Activated T-cell treated with anti-CD3 and anti-CD28 coated beads, Interleukin-2, amount 50 U/mL, for 24 hours (primary cell): ENCODE results near the gene ICE1.
A peak's percentile ranks its signal among the peaks of the same experiment; 100 is the strongest.
"Not testable (repeated sequence)": the region's sequence is repeated elsewhere in the genome, so short reads cannot be mapped to it uniquely, and the experiment has no call there.

Experiments
- DNase-seq: peaks from one replicate; pipeline ENCODE4 v3.0.0-alpha.2; 2020
- H3K27ac Mint-ChIP-seq: 2 replicates; pipeline ENCODE4 v1.8.0; 2020; ENCODE audit warnings: mild to moderate bottlenecking, mixed read lengths
- H3K27me3 Mint-ChIP-seq: 2 replicates; pipeline ENCODE4 v1.8.0; 2020; ENCODE audit warnings: mixed read lengths
- H3K36me3 Mint-ChIP-seq: 2 replicates; pipeline ENCODE4 v1.8.0; 2020; ENCODE audit warnings: low read depth, mixed read lengths
- H3K4me1 Mint-ChIP-seq: 2 replicates; pipeline ENCODE4 v1.8.0; 2020; ENCODE audit warnings: low read depth, mixed read lengths
- H3K4me3 Mint-ChIP-seq: 2 replicates; pipeline ENCODE4 v1.8.0; 2020; ENCODE audit warnings: mild to moderate bottlenecking, moderate library complexity, mixed read lengths
- H3K9me3 Mint-ChIP-seq: 2 replicates; pipeline ENCODE4 v1.8.0; 2020; ENCODE audit warnings: mixed read lengths

ICE1 gene

GRCh38 chr5:5454391-5454790 lies 31.9 kb downstream of the ICE1 start:
- no peak for DNase-seq
- peaks cover 96% of the 10 kb centered on the region for H3K36me3 Mint-ChIP-seq
- no peak overlapping the region for H3K27ac Mint-ChIP-seq
- no peaks in the 10 kb centered on the region for H3K27me3 Mint-ChIP-seq
- H3K4me1 Mint-ChIP-seq: no peaks in the 10 kb centered on the region
- no peak overlapping the region for H3K4me3 Mint-ChIP-seq
- H3K9me3 Mint-ChIP-seq: no peaks in the 10 kb centered on the region

DNA sequence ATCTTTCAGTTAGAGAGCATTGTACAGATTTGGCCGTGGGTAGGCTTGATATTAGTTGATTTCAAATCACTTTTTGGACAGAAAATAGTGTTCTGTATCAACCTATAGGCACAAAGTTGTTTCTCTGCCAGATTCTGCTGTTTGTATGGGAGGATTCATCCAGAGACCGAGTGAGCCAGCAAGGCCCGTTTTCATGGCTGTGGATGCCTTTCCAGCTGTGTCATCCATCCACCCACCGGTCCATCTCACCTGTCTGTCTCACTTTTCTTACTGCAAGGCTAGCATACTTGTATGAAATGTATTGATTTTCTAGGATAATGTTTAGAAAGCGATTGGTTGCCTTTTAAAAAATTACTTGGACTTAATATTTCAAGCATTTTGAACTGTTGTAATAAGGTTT lies 34.4 kb downstream of the ICE1 start:
- peaks cover 96% of the 10 kb centered on the region for H3K36me3 Mint-ChIP-seq
- H3K4me1 Mint-ChIP-seq: no peaks in the 10 kb centered on the region
- no peak overlapping the region for H3K4me3 Mint-ChIP-seq
- no peaks in the 10 kb centered on the region for H3K9me3 Mint-ChIP-seq
- peak overlapping the region; percentile 22 for H3K27ac Mint-ChIP-seq
- H3K27me3 Mint-ChIP-seq: no peaks in the 10 kb centered on the region
- DNase-seq: no peak

- H3K36me3 Mint-ChIP-seq: peaks cover 100% of the 10 kb centered on the region
- H3K27ac Mint-ChIP-seq: no peak overlapping the region
- H3K4me3 Mint-ChIP-seq: no peak overlapping the region
- no peaks in the 10 kb centered on the region for H3K9me3 Mint-ChIP-seq
- H3K27me3 Mint-ChIP-seq: no peaks in the 10 kb centered on the region
- H3K4me1 Mint-ChIP-seq: no peaks in the 10 kb centered on the region
- DNase-seq: no peak
These were observed 37.8 kb downstream of the ICE1 start for GRCh38 chr5:5460311-5460710.

GRCh38 chr5:5461012-5461411 lies 38.5 kb downstream of the ICE1 start:
- DNase-seq: no peak
- H3K4me3 Mint-ChIP-seq: no peak overlapping the region
- no peak overlapping the region for H3K27ac Mint-ChIP-seq
- H3K9me3 Mint-ChIP-seq: no peaks in the 10 kb centered on the region
- no peaks in the 10 kb centered on the region for H3K27me3 Mint-ChIP-seq
- H3K36me3 Mint-ChIP-seq: peaks cover 99% of the 10 kb centered on the region
- no peaks in the 10 kb centered on the region for H3K4me1 Mint-ChIP-seq

DNA sequence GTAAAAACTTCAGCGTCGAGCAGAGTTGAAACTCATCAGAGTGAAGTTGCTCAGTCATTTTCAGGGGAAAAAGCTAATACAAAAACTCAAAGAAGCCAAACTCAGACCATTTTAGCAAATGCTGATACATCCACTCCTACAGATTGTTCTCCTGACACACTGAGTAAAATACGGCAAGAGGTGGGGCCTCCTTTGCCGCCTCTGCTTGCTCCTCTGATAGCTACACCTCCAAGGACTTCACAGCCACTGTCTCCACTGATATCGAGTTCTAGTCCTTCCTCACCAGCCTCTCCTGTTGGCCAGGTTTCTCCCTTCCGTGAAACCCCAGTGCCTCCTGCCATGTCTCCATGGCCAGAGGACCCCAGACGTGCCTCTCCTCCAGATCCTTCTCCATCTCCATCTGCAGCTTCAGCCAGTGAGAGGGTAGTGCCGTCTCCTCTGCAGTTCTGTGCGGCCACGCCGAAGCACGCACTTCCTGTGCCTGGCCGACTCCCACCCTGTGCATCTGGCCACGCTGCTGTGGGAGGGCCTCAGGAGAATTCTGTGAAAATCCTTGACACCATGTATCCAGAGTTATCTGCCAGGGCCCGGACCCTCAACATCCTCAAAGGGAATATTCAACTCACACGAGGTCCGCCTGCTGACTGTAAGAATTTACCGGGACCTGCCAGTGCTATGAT lies 41.7 kb downstream of the ICE1 start:
- Mint-ChIP-seq H3K4me3 (no peak overlapping the region), H3K4me1 (peaks cover 10% of the 10 kb centered on the region), H3K27me3 (no peaks in the 10 kb centered on the region), H3K36me3 (peaks cover 95% of the 10 kb centered on the region), H3K27ac (no peak overlapping the region), H3K9me3 (no peaks in the 10 kb centered on the region)
- no peak for DNase-seq

DNA sequence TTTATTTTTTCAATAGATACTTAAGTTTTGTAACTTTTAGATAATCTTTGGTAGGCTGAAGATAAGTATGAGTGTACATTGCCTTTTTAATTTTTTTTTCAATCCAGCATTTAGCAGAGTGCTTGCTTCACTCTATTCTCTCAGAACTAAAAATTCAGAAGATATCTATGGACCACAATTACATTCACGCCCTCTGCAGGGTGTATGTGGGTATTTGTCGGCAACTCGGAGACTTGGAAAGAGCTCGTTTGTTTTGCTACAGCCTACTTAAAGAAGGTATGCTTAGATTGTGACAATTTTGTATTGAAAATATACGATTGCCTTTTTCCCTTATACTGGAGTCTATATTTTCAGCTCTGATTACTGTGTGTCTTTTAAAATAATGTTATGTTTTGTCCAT lies 43.8 kb downstream of the ICE1 start:
- no peak overlapping the region for H3K27ac Mint-ChIP-seq
- H3K36me3 Mint-ChIP-seq: peaks cover 93% of the 10 kb centered on the region
- DNase-seq: no peak
- H3K9me3 Mint-ChIP-seq: no peaks in the 10 kb centered on the region
- H3K27me3 Mint-ChIP-seq: no peaks in the 10 kb centered on the region
- H3K4me3 Mint-ChIP-seq: no peak overlapping the region
- peaks cover 10% of the 10 kb centered on the region for H3K4me1 Mint-ChIP-seq

- no peak for DNase-seq
- H3K4me3 Mint-ChIP-seq: no peak overlapping the region
- peaks cover 10% of the 10 kb centered on the region for H3K4me1 Mint-ChIP-seq
- H3K27ac Mint-ChIP-seq: no peak overlapping the region
- H3K9me3 Mint-ChIP-seq: no peaks in the 10 kb centered on the region
- H3K27me3 Mint-ChIP-seq: no peaks in the 10 kb centered on the region
- peaks cover 88% of the 10 kb centered on the region for H3K36me3 Mint-ChIP-seq
These were observed 45.3 kb downstream of the ICE1 start for GRCh38 chr5:5467737-5468136.

DNA sequence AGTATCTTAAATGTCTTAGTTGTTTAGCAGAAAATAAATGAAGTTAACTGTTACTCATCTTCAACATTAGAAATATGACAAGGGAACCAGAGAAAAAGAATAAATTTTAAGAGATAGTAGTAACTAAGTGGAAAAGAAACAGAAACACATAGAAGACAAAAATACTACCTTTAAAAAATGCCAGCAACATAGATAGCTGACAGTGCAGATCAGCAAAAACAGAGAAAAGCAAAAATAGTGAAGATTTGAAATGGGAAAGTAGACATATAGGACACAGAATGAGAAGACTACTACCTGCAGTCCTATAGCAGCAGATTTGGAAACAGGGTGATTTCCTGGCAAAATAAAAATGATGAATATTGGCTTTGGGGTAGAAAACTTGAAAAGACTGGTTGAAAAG lies 48.5 kb downstream of the ICE1 start:
- H3K27ac Mint-ChIP-seq: no peak overlapping the region
- no peaks in the 10 kb centered on the region for H3K9me3 Mint-ChIP-seq
- peaks cover 87% of the 10 kb centered on the region for H3K36me3 Mint-ChIP-seq
- peaks cover 10% of the 10 kb centered on the region for H3K4me1 Mint-ChIP-seq
- no peak for DNase-seq
- H3K4me3 Mint-ChIP-seq: no peak overlapping the region
- H3K27me3 Mint-ChIP-seq: no peaks in the 10 kb centered on the region

DNA sequence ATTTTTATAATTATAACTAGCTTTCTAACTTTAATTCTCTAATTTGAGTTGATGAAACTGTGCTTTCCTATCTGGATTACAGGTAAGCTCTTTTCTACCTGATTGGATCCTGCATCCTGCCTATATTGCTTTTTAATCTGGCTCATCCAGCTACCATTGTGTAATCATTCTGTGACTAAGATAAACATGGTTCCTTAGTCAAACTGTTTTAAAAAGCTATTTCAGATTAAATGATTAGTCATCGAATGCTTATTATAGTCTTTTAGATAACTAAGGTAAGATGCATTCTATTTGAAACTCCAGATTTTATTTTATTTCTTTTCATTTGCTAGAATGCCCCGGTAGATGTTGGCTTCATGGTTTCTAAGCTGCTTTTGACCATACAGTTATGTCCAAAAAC lies 50.7 kb downstream of the ICE1 start:
- Mint-ChIP-seq H3K27ac (no peak overlapping the region), H3K36me3 (peaks cover 87% of the 10 kb centered on the region)
- no peak for DNase-seq

DNA sequence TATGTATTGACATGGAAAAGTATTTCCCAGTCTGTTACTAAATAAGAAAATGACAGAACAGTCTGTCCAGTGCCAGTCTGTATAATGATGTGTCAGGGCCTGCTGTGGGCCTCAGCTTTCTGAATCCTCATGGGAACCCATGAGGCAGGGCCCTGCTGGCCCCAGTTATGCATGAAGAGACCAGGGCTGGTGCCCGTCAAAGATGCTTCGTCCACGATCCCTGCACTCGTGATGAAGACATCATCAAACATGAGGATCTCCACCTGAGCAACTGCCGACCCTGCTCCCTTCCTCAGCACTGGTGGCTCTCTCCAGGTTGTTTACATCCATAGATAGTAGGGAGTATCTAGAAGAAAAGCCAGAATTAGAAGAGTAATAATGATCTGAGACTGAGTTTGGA lies 52.5 kb downstream of the ICE1 start:
- peaks cover 91% of the 10 kb centered on the region for H3K36me3 Mint-ChIP-seq
- peaks cover 12% of the 10 kb centered on the region for H3K4me1 Mint-ChIP-seq
- no peak overlapping the region for H3K27ac Mint-ChIP-seq
- peaks cover 7% of the 10 kb centered on the region for H3K9me3 Mint-ChIP-seq
- no peak overlapping the region for H3K4me3 Mint-ChIP-seq
- no peak for DNase-seq
- H3K27me3 Mint-ChIP-seq: no peaks in the 10 kb centered on the region

More for the DNA sequence above, 50.7 kb downstream of the ICE1 start:
- H3K4me1 Mint-ChIP-seq: no peaks in the 10 kb centered on the region
- no peak overlapping the region for H3K4me3 Mint-ChIP-seq
- H3K27me3 Mint-ChIP-seq: no peaks in the 10 kb centered on the region
- H3K9me3 Mint-ChIP-seq: peaks cover 3% of the 10 kb centered on the region

GRCh38 chr5:5475975-5476374 lies 53.5 kb downstream of the ICE1 start:
- no peak for DNase-seq
- no peak overlapping the region for H3K27ac Mint-ChIP-seq
- H3K9me3 Mint-ChIP-seq: peaks cover 7% of the 10 kb centered on the region
- H3K4me3 Mint-ChIP-seq: no peak overlapping the region
- H3K4me1 Mint-ChIP-seq: peaks cover 20% of the 10 kb centered on the region
- peaks cover 90% of the 10 kb centered on the region for H3K36me3 Mint-ChIP-seq
- no peaks in the 10 kb centered on the region for H3K27me3 Mint-ChIP-seq

GRCh38 chr5:5479578-5479977 lies 57.1 kb downstream of the ICE1 start:
- H3K9me3 Mint-ChIP-seq, H3K27ac Mint-ChIP-seq, H3K27me3 Mint-ChIP-seq, DNase-seq, H3K4me3 Mint-ChIP-seq: not testable (repeated sequence)
- peaks cover 90% of the 10 kb centered on the region for H3K36me3 Mint-ChIP-seq
- peaks cover 25% of the 10 kb centered on the region for H3K4me1 Mint-ChIP-seq

DNA sequence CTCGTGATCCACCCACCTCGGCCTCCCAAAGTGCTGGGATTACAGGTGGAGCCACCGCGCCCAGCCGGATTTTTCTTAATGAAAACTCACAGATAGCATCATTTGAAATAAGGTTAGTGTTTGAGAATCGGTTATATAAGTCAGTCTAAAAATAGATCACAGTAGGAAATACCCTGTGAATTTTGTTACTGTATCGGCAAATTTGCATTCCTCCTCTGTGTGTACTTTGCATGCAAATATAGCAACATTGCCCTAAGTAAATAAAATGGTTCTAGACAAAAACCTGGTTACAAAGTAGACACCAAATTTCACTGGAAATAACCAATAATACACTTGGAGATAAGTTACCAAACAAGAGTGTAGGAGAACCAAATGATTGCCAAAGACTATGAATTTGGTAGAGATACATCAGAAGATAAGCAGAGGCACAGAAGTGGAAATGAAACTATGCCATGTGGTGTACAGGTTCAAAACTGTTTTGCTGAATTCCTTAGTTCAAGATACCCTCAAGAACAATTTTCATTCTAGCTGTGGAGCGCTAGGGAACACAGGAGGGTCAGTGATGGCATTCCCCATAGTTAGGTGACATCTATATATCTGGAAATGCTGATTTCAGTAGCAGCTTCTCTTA lies 58.1 kb downstream of the ICE1 start:
- Mint-ChIP-seq H3K4me1 (peaks cover 25% of the 10 kb centered on the region), H3K27ac (peak overlapping the region; percentile 66), H3K4me3 (no peak overlapping the region), H3K27me3 (no peaks in the 10 kb centered on the region), H3K9me3 (peaks cover 7% of the 10 kb centered on the region), H3K36me3 (peaks cover 85% of the 10 kb centered on the region)
- no peak for DNase-seq

GRCh38 chr5:5481206-5481605 lies 58.7 kb downstream of the ICE1 start:
- Mint-ChIP-seq H3K4me3 (no peak overlapping the region), H3K4me1 (peaks cover 25% of the 10 kb centered on the region), H3K27ac (peak overlapping the region; percentile 66), H3K27me3 (no peaks in the 10 kb centered on the region), H3K36me3 (peaks cover 85% of the 10 kb centered on the region), H3K9me3 (peaks cover 7% of the 10 kb centered on the region)
- DNase-seq: no peak

DNA sequence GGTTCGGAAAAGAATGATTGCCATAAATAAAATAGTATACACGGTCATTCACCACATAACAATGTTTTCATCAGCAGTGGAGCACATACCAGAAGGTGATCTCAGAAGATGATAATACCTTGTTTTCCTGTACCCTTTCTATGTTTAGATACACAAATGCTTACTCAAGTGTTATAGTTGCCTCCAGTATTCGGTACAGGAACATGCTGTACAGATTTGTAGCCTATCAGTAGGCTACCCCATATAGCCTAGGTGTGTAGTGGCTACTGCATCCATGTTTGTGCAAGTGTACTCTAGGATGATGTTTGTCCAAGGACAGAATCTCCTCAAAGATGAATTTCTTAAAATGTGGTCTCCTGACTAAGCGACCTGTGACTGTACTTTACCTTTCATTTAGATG lies 59.2 kb downstream of the ICE1 start:
- Mint-ChIP-seq H3K27ac (peak overlapping the region; percentile 66), H3K9me3 (peaks cover 7% of the 10 kb centered on the region), H3K4me1 (peaks cover 25% of the 10 kb centered on the region), H3K4me3 (no peak overlapping the region), H3K36me3 (peaks cover 85% of the 10 kb centered on the region), H3K27me3 (no peaks in the 10 kb centered on the region)
- DNase-seq: no peak
